IMR-90 (cell line): ENCODE results near the gene ITPKC. TPM values are rescaled to one million over a fixed set of nuclear protein-coding genes. Genes with fewer than 3 reads are reported as not detected.

Experiments used
- ATAC-seq: fragments of 200-7000 bp; cut with Tn5 transposase; 2 replicates; pipeline ENCODE4 v1.9.1; 2020; ENCODE audit warnings: low read depth, mild to moderate bottlenecking, moderate library complexity
- BruUV-seq: library from RNA; stranded (reverse); fragments of 400-500 nt; replicated peaks from 2 replicates; lab custom pipeline; 2021; lab: Mats Ljungman, UMichigan
- CTCF ChIA-PET: fragments of 300-600 bp; formaldehyde crosslinking; extraction: SDS; loops from one replicate; lab custom pipeline; 2021; ENCODE audit warnings: antibody characterized with exemption; lab: Yijun Ruan, JAX
- POLR2A ChIA-PET: fragments of 300-600 bp; sonication (Branson Sonifier 250); formaldehyde crosslinking; loops from one replicate; lab custom pipeline; 2022; ENCODE audit warnings: antibody characterized with exemption; ENCODE audit not compliant: unreplicated experiment; lab: Charles Lee
- DNase-seq: peaks from one replicate; pipeline ENCODE4 v3.0.0; 2013
- H2AFZ ChIP-seq: replicated peaks from 2 replicates; pipeline ENCODE3; 2013; ENCODE audit warnings: low read length, mild to moderate bottlenecking; ENCODE audit not compliant: poor library complexity
- H2AK5ac ChIP-seq: 2 replicates; pipeline ENCODE4 v1.6.1; 2013; ENCODE audit warnings: low read depth, low read length, inconsistent platforms
- H2AK9ac ChIP-seq: replicated peaks from 2 replicates; pipeline ENCODE3; 2013; ENCODE audit warnings: mild to moderate bottlenecking, low read depth, low read length, moderate library complexity; ENCODE audit not compliant: poor library complexity
- H2BK120ac ChIP-seq: 2 replicates; pipeline ENCODE4 v1.6.1; 2013; ENCODE audit warnings: low read depth, low read length, inconsistent platforms
- H2BK15ac ChIP-seq: 3 replicates; pipeline ENCODE4 v1.6.1; 2013; ENCODE audit warnings: low read depth, low read length, inconsistent platforms
- H2BK20ac ChIP-seq: 2 replicates; pipeline ENCODE4 v1.6.1; 2013; ENCODE audit warnings: low read depth, mild to moderate bottlenecking, inconsistent platforms, low read length, moderate library complexity
- H2BK5ac ChIP-seq: 2 replicates; pipeline ENCODE4 v1.6.1; 2013; ENCODE audit warnings: mild to moderate bottlenecking, low read depth, low read length, inconsistent platforms; ENCODE audit not compliant: poor library complexity, severe bottlenecking
- H3K14ac ChIP-seq: replicated peaks from 2 replicates; pipeline ENCODE4 v1.6.1; 2013; ENCODE audit warnings: low read depth, low read length, inconsistent platforms
- H3K18ac ChIP-seq: 2 replicates; pipeline ENCODE4 v1.6.1; 2013; ENCODE audit warnings: low read depth, low read length, control low read depth
- H3K23ac ChIP-seq: 2 replicates; pipeline ENCODE4 v1.6.1; 2013; ENCODE audit warnings: low read depth, low read length, inconsistent platforms
- H3K27ac ChIP-seq: 2 replicates; pipeline ENCODE4 v1.5.1; 2013; ENCODE audit warnings: mild to moderate bottlenecking, control low read depth, low read length; ENCODE audit not compliant: insufficient read depth
- H3K27me3 ChIP-seq: 2 replicates; pipeline ENCODE4 v1.6.1; 2013; ENCODE audit warnings: low read length; ENCODE audit not compliant: control insufficient read depth, insufficient read depth
- H3K36me3 ChIP-seq: 2 replicates; pipeline ENCODE4 v1.6.1; 2013; ENCODE audit warnings: low read length, mixed read lengths; ENCODE audit not compliant: control insufficient read depth, insufficient read depth
- H3K4ac ChIP-seq: 2 replicates; pipeline ENCODE4 v1.6.1; 2013; ENCODE audit warnings: low read depth, low read length, inconsistent platforms
- H3K4me1 ChIP-seq: 2 replicates; pipeline ENCODE4 v1.6.1; 2013; ENCODE audit warnings: low read length, mixed read lengths; ENCODE audit not compliant: control insufficient read depth, insufficient read depth
- H3K4me2 ChIP-seq: 2 replicates; pipeline ENCODE4 v1.6.1; 2013; ENCODE audit warnings: low read depth, mild to moderate bottlenecking, control low read depth, low read length, moderate library complexity
- H3K4me3 ChIP-seq: 2 replicates; pipeline ENCODE4 v1.5.1; 2013; ENCODE audit warnings: low read depth, mild to moderate bottlenecking, control low read depth, low read length, moderate library complexity; ENCODE audit not compliant: insufficient read depth
- H3K56ac ChIP-seq: 2 replicates; pipeline ENCODE4 v1.6.1; 2013; ENCODE audit warnings: low read length, inconsistent platforms; ENCODE audit not compliant: insufficient read depth; ENCODE audit errors: extremely low read depth
- H3K79me1 ChIP-seq, 2 experiments: 2 replicates each; pipeline ENCODE4 v1.6.1; 2013; ENCODE audit warnings: low read length in 2 of 2, inconsistent platforms in 1 of 2, low read depth in 1 of 2
- H3K9ac ChIP-seq: 2 replicates; pipeline ENCODE4 v1.6.1; 2013; ENCODE audit warnings: low read depth, low read length, control low read depth
- H3K9me1 ChIP-seq: 2 replicates; pipeline ENCODE4 v1.6.1; 2013; ENCODE audit warnings: low read length, inconsistent platforms; ENCODE audit not compliant: insufficient read depth
- H3K9me3 ChIP-seq: 2 replicates; pipeline ENCODE4 v1.6.1; 2013; ENCODE audit warnings: low read length; ENCODE audit not compliant: control insufficient read depth, insufficient read depth
- H4K20me1 ChIP-seq: 2 replicates; pipeline ENCODE4 v1.6.1; 2013; ENCODE audit warnings: low read length, inconsistent platforms; ENCODE audit not compliant: insufficient read depth
- H4K5ac ChIP-seq: 2 replicates; pipeline ENCODE4 v1.6.1; 2013; ENCODE audit warnings: mild to moderate bottlenecking, low read depth, low read length, control low read depth
- H4K8ac ChIP-seq, 2 experiments: 2 replicates each; pipeline ENCODE4 v1.6.1; 2013; ENCODE audit warnings: low read depth in 2 of 2, low read length in 2 of 2, control low read depth in 1 of 2, inconsistent platforms in 1 of 2
- H4K91ac ChIP-seq: 2 replicates; pipeline ENCODE4 v1.6.1; 2013; ENCODE audit warnings: low read depth, low read length, inconsistent platforms; ENCODE audit not compliant: insufficient read depth
- CEBPB ChIP-seq: IDR thresholded peaks from 2 replicates; pipeline ENCODE4 v1.6.1; 2012; ENCODE audit warnings: low read depth, low read length, improper control_type of control experiment
- RAD21 ChIP-seq: IDR thresholded peaks from 2 replicates; pipeline ENCODE4 v1.6.1; 2012; ENCODE audit warnings: low read length, improper control_type of control experiment
- RFX5 ChIP-seq: IDR thresholded peaks from 2 replicates; pipeline ENCODE4 v1.8.0; 2012; ENCODE audit warnings: low read depth, mild to moderate bottlenecking, low read length, moderate library complexity
- WGBS, 2 experiments: methylation state at CpG; one replicate each; pipeline versions ENCODE4 v1.1.5 to v1.1.7; 2013; ENCODE audit warnings: missing lambda C conversion rate in 2 of 2; ENCODE audit not compliant: insufficient read length in 1 of 2; ENCODE audit errors: extremely low coverage in 2 of 2; 5-methylcytosine and 5-hydroxymethylcytosine counted together
- dilution Hi-C: fragments of 300-500 bp; cut with HindIII; formaldehyde crosslinking; loops from one replicate; pipeline ENCODE4 v1.14.3; 2018; ENCODE audit warnings: low sequenced_read_pairs; ENCODE audit not compliant: unreplicated experiment
- in situ Hi-C: fragments of 300-500 bp; cut with MboI; formaldehyde crosslinking; loops from 3 replicates; pipeline ENCODE4 v1.14.3; 2019; ENCODE audit warnings: low sequenced_read_pairs, inconsistent platforms, mixed read lengths
- intact Hi-C: fragments of 100-400 bp; cut with micrococcal nuclease; formaldehyde crosslinking; loops from 2 replicates; pipeline ENCODE4 v1.10.0; 2022
- polyA plus RNA-seq, 3 experiments: library from polyadenylated mRNA; depleted of rRNA; stranded (reverse); fragments of >200 nt; gene quantifications; 2 replicates each; pipeline ENCODE4 v1.2.3, GENCODE V29; 2012; ENCODE audit warnings: low replicate concordance in 1 of 3
- total RNA-seq: library from RNA; depleted of rRNA; stranded (reverse); fragments of >200 nt; gene quantifications from 2 replicates; pipeline ENCODE4 v1.2.3, GENCODE V29; 2012
- TF ChIP-seq, protein P1 (sequence below): fragments of 150-350 bp; IDR thresholded peaks from 2 replicates; pipeline ENCODE4 v1.6.1; 2017; ENCODE audit warnings: mild to moderate bottlenecking, antibody characterized with exemption, low read length, low read depth

The ITPKC gene
- total and polyA plus RNA-seq, 2 of the 4 experiments (the other 2 are of a cell fraction), result 7.7 to 9.4 TPM

DNA sequence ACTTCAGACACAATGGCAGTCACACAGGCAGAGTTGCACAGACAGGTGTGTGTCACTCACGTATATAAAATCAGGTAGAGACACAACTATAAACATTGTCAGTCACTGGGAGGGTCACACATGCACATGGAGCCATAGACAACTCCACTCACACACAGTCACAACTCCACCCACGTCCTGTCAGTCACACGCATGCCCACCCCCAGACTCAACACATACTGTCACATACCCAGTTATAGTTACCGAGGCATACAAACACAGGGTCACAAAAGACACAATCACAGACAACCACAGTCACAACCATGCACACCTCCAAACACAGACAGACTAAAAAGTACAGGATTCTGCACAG lies 27.9 kb upstream of the ITPKC start:
- Histone ChIP-seq H3K4me3 (peak overlapping the region; percentile 95), H2BK15ac (no peak overlapping the region), H2AFZ (no peak overlapping the region), H4K91ac (peak overlapping the region; percentile 99; the same call in 1 of the 2 replicates), H3K4me1 (peaks cover 17% of the 10 kb centered on the region), H3K56ac (0 out of 2 replicates have a peak overlapping the region, but pooled peaks have one; percentile 24), H3K14ac (peak overlapping the region; percentile 99), H3K27me3 (no peaks in the 10 kb centered on the region), H4K5ac (0 out of 2 replicates have a peak overlapping the region, but pooled peaks have one; percentile 8), H3K23ac (peak overlapping the region; percentile 100), H3K79me1 (peaks cover 26 to 59% of the 10 kb centered on the region in 2 experiments), H3K9me3 (no peaks in the 10 kb centered on the region), H2AK5ac (peak overlapping the region; percentile 100), H3K9me1 (peaks cover 33% of the 10 kb centered on the region), H3K4me2 (peak overlapping the region; percentile 98), H2BK20ac (no peak overlapping the region), H2BK5ac (peak overlapping the region; percentile 68), H4K8ac (peak overlapping the region in 1 of 2 experiments; percentile 60; a peak in 1 of 4 replicates), H3K4ac (peak overlapping the region; percentile 99), H2BK120ac (peak overlapping the region; percentile 84), H3K9ac (peak overlapping the region; percentile 99), H2AK9ac (peak overlapping the region; percentile 100), H3K27ac (peak overlapping the region; percentile 89; the same call in 1 of the 2 replicates), H3K18ac (no peak overlapping the region; the same call in 1 of the 2 replicates), H3K36me3 (peaks cover 37% of the 10 kb centered on the region), H4K20me1 (peaks cover 38% of the 10 kb centered on the region)
- in situ Hi-C loops, result no loop called here
- intact Hi-C loops, result no loop called here
- no TSS peak for BruUV-seq
- DNase-seq (no peak), ATAC-seq (no peak)
- ChIA-PET CTCF (no interaction called here), POLR2A (no interaction called here)
- dilution Hi-C loops, result no loop called here
- 39% methylated on average over 3 of the region's 4 CpGs; no CpG with 5 or more reads in 1 of the 2 experiments for WGBS, 2 experiments
- TF ChIP-seq CEBPB, result no peak
- no peak for TF ChIP-seq RFX5
- no peak for TF ChIP-seq RAD21
- TF ChIP-seq, protein P1, sequence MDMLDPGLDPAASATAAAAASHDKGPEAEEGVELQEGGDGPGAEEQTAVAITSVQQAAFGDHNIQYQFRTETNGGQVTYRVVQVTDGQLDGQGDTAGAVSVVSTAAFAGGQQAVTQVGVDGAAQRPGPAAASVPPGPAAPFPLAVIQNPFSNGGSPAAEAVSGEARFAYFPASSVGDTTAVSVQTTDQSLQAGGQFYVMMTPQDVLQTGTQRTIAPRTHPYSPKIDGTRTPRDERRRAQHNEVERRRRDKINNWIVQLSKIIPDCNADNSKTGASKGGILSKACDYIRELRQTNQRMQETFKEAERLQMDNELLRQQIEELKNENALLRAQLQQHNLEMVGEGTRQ, result no peak
